ENCODE measurements around the gene CCDC188. TPM values are rescaled to one million over a fixed set of nuclear protein-coding genes. Genes with fewer than 3 reads are reported as not detected.

CCDC188 gene
- total RNA-seq, 1 donor from 2014 or later: 8.6 TPM

- no peak for DNase-seq (ENCODE audit: low read depth, low spot score)
- Mint-ChIP-seq H3K4me3 (no peak overlapping the region), H3K27ac (ENCODE audit: unreplicated experiment) (peak overlapping the region; percentile 5), H3K36me3 (ENCODE audit: low read depth) (no peaks in the 10 kb centered on the region), H3K27me3 (ENCODE audit: low read depth) (no peaks in the 10 kb centered on the region), H3K9me3 (no peaks in the 10 kb centered on the region), H3K4me1 (no peaks in the 10 kb centered on the region)
- no peak for TF ChIP-seq CTCF (conservative IDR thresholded peaks at IDR 0.05)
Observed at GRCh38 chr22:20183101-20183500, 32.2 kb upstream of the CCDC188 start.

- H3K36me3 Mint-ChIP-seq (ENCODE audit: low read depth): no peaks in the 10 kb centered on the region
- H3K27me3 Mint-ChIP-seq (ENCODE audit: low read depth): no peaks in the 10 kb centered on the region
- H3K4me1 Mint-ChIP-seq: peaks cover 1% of the 10 kb centered on the region
- H3K4me3 Mint-ChIP-seq: no peak overlapping the region
- no peak for TF ChIP-seq CTCF (conservative IDR thresholded peaks at IDR 0.05)
- DNase-seq (ENCODE audit: low read depth, low spot score): no peak
- H3K27ac Mint-ChIP-seq (ENCODE audit: unreplicated experiment): no peak overlapping the region
- H3K9me3 Mint-ChIP-seq: no peaks in the 10 kb centered on the region
Observed at GRCh38 chr22:20182365-20182764, 31.5 kb upstream of the CCDC188 start.

- Mint-ChIP-seq H3K27ac (ENCODE audit: unreplicated experiment) (no peak overlapping the region), H3K9me3 (no peaks in the 10 kb centered on the region), H3K4me3 (no peak overlapping the region), H3K4me1 (peaks cover 4% of the 10 kb centered on the region), H3K36me3 (ENCODE audit: low read depth) (no peaks in the 10 kb centered on the region), H3K27me3 (ENCODE audit: low read depth) (no peaks in the 10 kb centered on the region)
- no peak for TF ChIP-seq CTCF (conservative IDR thresholded peaks at IDR 0.05)
- DNase-seq (ENCODE audit: low read depth, low spot score): no peak
Observed at GRCh38 chr22:20181884-20182236, 31.0 kb upstream of the CCDC188 start.

- no peak overlapping the region for H3K4me3 Mint-ChIP-seq
- H3K27me3 Mint-ChIP-seq (ENCODE audit: low read depth): no peaks in the 10 kb centered on the region
- no peak for DNase-seq (ENCODE audit: low read depth, low spot score)
- peaks cover 4% of the 10 kb centered on the region for H3K4me1 Mint-ChIP-seq
- H3K36me3 Mint-ChIP-seq (ENCODE audit: low read depth): no peaks in the 10 kb centered on the region
- H3K27ac Mint-ChIP-seq (ENCODE audit: unreplicated experiment): no peak overlapping the region
- no peak for TF ChIP-seq CTCF (conservative IDR thresholded peaks at IDR 0.05)
- H3K9me3 Mint-ChIP-seq: no peaks in the 10 kb centered on the region
Observed at GRCh38 chr22:20181194-20181883, 30.5 kb upstream of the CCDC188 start.

GRCh38 chr22:20180640-20181039 is 29.8 kb upstream of the CCDC188 start:
- no peaks in the 10 kb centered on the region for H3K36me3 Mint-ChIP-seq (ENCODE audit: low read depth)

More at GRCh38 chr22:20180640-20181039, 29.8 kb upstream of the CCDC188 start:
- Mint-ChIP-seq H3K9me3 (no peaks in the 10 kb centered on the region), H3K27me3 (ENCODE audit: low read depth) (no peaks in the 10 kb centered on the region), H3K4me3 (no peak overlapping the region), H3K27ac (ENCODE audit: unreplicated experiment) (no peak overlapping the region), H3K4me1 (peaks cover 4% of the 10 kb centered on the region)
- no peak for DNase-seq (ENCODE audit: low read depth, low spot score)
- no peak for TF ChIP-seq CTCF (conservative IDR thresholded peaks at IDR 0.05)
